Gastrocnemius medialis (tissue), 4 donors: Measurements from ENCODE around the gene BSDC1.

Experiments used
- POLR2A ChIP-seq, 2 donors: fragments of 450-650 bp; IDR thresholded peaks; one replicate each; pipeline ENCODE4 v1.6.1; 2017; ENCODE audit warnings: antibody characterized with exemption in 2 of 2, mild to moderate bottlenecking in 2 of 2, moderate library complexity in 2 of 2
- TF ChIP-seq, protein P1 (sequence below), 5 experiments: fragments of 450-650 bp in 3 of 5; fragments of 200-600 bp in 2 of 5; sonication (generic) in 2 of 5; IDR thresholded peaks in 4 of 5; conservative IDR thresholded peaks in 1 of 5; 1 replicate in 4 of 5; 2 replicates in 1 of 5; pipeline ENCODE4 v1.5.1; 2016 to 2019; ENCODE audit warnings: antibody characterized with exemption in 5 of 5, mild to moderate bottlenecking in 3 of 5, moderate library complexity in 3 of 5

DNA sequence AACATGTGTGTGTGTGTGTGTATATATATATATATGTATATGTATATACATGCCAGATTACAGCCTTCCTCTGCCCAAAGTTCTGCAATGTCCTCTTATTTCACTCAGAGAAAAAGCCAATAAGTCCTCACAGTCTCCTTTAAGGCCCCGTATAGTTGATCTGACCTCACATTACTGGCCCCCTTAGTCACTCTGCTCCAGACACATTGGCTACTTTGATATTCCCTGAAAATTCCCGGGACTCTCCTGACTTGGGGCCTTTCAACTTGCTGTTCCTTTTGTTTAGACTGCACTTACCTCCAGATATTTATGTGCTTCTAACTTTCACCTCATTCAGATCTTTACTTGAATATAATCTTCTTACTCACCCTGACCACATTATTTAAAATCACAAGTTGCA, 4.2 kb upstream of the BSDC1 start:
- TF ChIP-seq, protein P1, sequence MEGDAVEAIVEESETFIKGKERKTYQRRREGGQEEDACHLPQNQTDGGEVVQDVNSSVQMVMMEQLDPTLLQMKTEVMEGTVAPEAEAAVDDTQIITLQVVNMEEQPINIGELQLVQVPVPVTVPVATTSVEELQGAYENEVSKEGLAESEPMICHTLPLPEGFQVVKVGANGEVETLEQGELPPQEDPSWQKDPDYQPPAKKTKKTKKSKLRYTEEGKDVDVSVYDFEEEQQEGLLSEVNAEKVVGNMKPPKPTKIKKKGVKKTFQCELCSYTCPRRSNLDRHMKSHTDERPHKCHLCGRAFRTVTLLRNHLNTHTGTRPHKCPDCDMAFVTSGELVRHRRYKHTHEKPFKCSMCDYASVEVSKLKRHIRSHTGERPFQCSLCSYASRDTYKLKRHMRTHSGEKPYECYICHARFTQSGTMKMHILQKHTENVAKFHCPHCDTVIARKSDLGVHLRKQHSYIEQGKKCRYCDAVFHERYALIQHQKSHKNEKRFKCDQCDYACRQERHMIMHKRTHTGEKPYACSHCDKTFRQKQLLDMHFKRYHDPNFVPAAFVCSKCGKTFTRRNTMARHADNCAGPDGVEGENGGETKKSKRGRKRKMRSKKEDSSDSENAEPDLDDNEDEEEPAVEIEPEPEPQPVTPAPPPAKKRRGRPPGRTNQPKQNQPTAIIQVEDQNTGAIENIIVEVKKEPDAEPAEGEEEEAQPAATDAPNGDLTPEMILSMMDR (IDR thresholded peaks at IDR 0.05 in 4 of 5, conservative IDR thresholded peaks at IDR 0.05 in 1 of 5), result no peak
- TF ChIP-seq POLR2A (IDR thresholded peaks at IDR 0.05), result no peak
